GM19043 (cell line): ENCODE data around the gene DGKI.
A peak's percentile ranks its signal among the peaks of the same experiment; 100 is the strongest.
"Not testable (repeated sequence)": the region's sequence is repeated elsewhere in the genome, so short reads cannot be mapped to it uniquely, and the experiment has no call there.

Experiments
- ATAC-seq: cut with Tn5 transposase; IDR thresholded peaks from one replicate; pipeline ENCODE4 v1.9.1; 2021; ENCODE audit warnings: low read depth; ENCODE audit not compliant: unreplicated experiment

DGKI gene

GRCh38 chr7:137836541-137836940 lies 10.2 kb downstream of the DGKI start:
- no peak for ATAC-seq

DNA sequence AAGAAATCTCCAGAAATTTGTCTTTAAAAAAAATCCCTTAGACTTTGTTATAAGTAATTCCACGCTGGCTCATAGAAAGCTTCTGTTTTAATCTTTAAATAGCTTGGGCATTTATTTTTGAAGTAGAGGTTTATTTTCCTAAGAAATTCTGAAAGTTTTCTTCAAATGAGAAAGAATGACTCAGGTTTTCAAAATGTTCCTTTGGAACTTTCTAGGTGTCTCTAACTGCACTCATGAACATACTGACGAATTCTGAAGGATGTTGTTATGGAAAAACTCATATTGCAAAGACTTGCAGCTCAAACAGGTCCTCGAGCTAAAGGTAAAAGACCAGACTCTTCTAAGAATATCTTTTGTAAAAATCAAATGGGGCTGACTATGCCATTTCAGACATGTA lies 10.7 kb downstream of the DGKI start:
- ATAC-seq = no peak

- ATAC-seq = no peak
Measured at GRCh38 chr7:137835486-137836112, 11.2 kb downstream of the DGKI start.

GRCh38 chr7:137834552-137834951 lies 12.2 kb downstream of the DGKI start:
- no peak for ATAC-seq

DNA sequence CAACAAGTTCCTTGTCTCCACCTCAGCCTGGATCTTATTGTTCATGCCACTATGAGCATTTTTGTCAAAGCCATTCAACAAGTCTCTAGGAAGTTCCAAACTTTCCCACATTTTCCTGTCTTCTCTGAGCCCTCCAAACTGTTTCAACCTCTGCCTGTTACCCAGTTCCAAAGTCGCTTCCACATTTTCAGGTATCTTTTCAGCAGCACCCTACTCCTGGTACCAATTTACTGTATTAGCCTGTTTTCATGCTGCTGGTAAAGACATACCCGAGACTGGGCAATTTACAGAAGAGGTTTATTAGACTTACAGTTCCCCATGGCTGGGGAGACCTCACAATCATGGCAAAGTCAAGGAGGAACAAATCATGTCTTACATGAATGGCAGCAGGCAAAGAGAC lies 13.8 kb downstream of the DGKI start:
- not testable (repeated sequence) for ATAC-seq

DNA sequence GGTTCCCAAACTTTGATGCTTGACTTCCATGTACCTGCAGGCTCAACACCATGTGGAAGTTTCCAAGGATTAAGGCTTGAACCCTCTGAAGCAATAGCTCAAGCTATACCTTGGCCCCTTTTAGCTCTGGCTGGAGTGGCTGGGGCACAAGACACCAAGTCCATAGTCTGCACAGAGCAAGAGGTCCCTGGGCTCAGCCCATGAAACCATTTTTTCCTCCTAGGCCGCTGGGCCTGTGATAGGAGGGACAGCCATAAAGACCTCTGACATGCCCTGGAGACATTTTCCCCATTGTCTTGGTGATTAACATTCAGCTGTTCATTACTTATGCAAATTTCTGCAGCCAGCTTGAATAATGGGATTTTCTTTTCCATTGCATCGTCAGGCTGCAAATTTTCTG lies 14.4 kb downstream of the DGKI start:
- ATAC-seq = no peak

DNA sequence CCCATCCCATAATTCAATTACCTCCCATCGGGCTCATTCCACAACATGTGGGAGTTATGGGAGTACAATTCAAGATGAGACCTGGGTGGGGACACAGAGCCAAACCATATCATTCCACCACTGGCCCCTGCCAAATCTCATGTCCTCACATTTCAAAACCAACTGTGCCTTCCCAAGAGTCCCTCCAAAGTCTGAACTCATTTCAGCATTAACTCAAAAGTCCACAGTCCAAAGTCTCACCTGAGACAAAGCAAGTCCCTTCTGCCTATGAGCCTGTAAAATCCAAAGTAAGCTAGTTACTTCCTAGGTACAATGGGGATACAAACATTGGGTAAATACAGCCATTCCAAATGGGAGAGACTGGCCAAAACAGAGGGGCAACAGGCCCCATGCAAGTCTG lies 15.2 kb downstream of the DGKI start:
- not testable (repeated sequence) for ATAC-seq

GRCh38 chr7:137829337-137829992 lies 17.3 kb downstream of the DGKI start:
- no peak for ATAC-seq

DNA sequence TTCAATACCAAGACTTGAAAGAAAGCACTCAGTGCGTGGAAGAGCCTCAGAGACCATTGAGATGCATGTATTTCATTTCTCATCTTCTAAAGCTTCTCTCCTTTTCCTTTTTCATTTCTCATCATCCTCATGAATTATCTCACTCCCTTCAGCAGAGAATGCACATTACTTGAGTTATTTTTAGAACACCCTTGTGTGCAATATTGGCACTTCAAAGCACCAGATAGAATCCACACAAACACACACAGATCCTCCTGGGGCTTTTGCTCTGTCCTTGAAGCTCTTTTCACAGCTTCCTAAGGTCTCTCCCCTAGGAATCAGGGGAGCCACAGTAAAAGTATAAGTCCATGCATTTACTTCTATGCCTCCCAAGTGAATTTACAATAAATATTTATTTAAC lies 18.3 kb downstream of the DGKI start:
- ATAC-seq = no peak

GRCh38 chr7:137825489-137825888 lies 21.3 kb downstream of the DGKI start:
- no peak for ATAC-seq

GRCh38 chr7:137820677-137821420 lies 25.9 kb downstream of the DGKI start:
- peak; percentile 58 for ATAC-seq

DNA sequence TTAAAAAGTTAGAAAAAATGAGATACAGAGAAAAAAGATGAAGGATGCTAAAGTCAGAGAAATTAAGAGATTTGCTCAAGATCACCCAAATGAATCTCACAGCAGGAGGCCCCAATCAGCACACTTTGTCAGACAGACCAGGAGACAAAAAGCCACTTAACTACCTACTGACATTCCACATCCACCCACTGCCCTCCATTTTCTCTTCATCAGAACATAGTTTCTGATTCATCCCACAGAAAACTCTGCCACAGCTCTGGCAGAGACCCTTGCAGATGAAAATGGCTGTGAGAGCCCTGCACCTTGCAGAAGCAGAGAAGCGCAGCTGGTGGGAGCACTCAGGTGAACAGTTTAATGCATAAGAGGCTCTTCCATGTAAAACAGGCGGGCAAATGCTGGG lies 26.6 kb downstream of the DGKI start:
- ATAC-seq = no peak

- ATAC-seq = no peak
Measured at GRCh38 chr7:137818036-137818435, 28.7 kb downstream of the DGKI start.

GRCh38 chr7:137816696-137817320 lies 30.0 kb downstream of the DGKI start:
- no peak for ATAC-seq

DNA sequence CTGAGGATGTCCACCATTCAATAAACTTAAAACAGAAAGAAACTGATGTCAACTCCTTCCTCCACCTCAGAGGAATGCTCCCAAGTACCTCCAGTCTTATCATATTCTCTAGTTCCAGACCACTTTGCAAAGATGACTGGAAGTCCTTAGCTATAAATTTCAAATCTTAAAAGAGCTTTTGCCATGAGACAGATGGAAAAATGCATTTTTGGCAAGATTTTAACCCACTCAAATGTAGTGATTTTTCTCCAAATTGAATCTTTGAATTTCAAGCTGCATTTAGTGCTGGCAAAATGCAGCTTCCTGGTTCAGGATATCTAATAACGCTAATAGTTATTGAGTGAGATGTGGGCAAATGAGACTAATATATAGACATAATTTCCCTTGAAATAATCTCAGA lies 33.2 kb downstream of the DGKI start:
- ATAC-seq = no peak

DNA sequence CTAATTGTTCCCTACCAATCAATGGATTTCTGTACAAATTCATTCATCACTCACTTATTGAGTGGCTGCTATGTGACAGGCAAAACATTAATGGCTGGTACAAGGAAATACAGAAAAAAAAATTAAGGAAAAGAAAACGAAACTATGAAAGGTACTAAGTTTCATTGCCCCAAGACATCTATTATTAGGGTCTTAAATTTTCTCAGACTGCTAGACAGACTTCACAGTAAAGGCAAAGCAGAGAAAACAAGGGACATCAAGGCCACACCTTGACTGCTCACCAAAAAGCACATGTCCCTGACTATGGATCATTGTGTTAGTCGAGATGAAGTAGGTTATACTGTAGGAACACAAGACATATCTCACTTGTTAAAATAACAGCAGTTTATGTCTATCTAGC lies 36.5 kb downstream of the DGKI start:
- no peak for ATAC-seq

- no peak for ATAC-seq
Measured at GRCh38 chr7:137804836-137805235, 41.9 kb downstream of the DGKI start.

DNA sequence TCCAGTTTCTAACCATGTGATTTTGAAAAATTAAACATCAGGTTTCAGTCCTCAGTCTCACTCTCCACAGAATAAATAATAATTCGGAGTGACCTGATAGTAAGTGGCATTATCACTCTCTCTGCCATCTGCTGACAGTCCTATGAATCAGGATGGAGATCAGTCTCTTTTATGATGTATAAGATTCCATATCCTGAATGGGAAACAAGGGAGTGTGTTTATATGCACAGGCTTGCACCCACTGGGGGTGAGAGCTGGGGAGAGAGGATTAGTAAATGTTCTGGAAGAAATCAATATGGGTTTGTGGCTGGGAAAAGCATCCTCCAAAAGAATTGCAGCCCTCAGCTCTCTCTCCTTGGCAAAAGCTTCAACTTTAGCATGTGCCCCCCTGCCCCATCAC lies 45.3 kb downstream of the DGKI start:
- ATAC-seq = no peak

- no peak for ATAC-seq
Measured at GRCh38 chr7:137801003-137801402, 45.8 kb downstream of the DGKI start.

GRCh38 chr7:137798073-137798763 lies 48.6 kb downstream of the DGKI start:
- ATAC-seq = peak; percentile 83

DNA sequence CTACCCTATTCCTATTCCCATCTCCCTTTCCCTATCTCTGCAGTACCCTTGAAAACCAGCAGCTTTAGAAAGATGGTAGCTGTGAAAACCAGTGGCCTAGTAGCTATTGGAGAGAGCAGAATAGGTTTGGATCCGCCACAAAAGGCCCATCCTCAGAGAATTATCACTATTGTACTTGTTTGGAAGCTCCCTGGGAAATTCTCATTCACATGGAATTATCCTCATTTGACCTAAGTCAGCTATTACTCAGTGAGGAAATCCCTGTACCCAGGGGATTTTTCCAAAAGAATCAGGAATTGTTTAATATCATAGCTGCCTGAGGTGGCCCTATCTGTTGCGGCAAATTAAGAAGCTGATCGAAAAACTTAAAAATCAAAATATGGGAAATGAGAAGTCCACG lies 51.6 kb downstream of the DGKI start:
- ATAC-seq = no peak
